ENCODE results near the gene COA8.
"Not testable (repeated sequence)": the region's sequence is repeated elsewhere in the genome, so short reads cannot be mapped to it uniquely, and the experiment has no call there.

COA8 gene

GRCh38 chr14:103521951-103522563, 40.7 kb upstream of the COA8 start:
- peak overlapping the region; percentile 74 for H3K4me3 ChIP-seq
- DNase-seq (ENCODE audit: low spot score), result peak; percentile 81
- H3K27ac ChIP-seq, result peak overlapping the region; percentile 76 to 96
- TF ChIP-seq CTCF (IDR thresholded peaks at IDR 0.05), result no peak

DNA sequence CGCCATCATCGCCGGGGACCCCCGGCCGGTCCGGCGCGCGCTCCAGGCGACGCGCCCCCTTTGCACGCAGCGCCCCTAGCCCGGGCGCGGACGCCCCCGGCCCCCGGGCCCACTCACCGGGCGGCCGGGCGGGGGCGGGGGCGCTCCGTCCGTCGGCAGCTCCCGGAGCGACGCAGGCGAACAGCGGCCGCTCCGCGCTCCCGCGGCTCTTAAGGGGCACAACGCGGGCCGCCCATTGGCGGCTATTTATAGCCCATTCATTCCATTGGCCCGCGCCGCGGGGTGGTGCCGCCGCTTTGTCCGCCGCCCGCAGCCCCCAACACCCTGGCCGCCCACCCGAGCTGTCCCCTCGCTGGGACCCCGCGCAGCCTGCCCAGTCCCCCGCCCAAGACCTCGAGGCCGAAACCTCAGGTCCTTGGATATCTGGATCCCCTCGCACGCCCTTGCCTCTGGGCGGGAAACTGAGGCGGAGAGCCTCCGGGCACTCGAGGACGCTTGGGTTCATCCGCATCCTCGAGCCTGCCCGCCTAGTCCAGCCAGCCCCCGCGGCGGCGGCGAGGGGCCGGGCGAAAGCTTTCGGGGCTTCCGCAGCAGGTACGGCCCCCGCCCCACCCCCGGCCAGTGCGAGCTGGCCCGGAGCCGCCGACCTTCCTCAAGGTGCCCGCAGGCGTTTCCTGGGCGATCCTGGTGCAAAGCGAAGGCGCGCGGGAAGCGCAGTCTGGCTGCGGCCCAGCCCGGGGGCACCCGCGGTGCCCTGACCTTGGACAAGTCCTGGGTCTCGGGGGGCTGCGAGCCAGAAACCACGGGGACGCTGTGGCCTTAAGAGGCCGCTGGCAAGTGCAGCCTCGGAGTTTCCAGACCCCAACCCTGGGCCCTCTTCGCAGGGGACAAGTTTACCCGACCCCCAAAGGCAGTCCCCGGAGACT, 39.8 kb upstream of the COA8 start, which contains the start of gene CKB:
Gene CKB, minus strand, starts transcription at position 182 of the 926 bp plus-strand sequence. CDS start 337 bp downstream, outside the sequence.
- no peak for TF ChIP-seq CTCF (IDR thresholded peaks at IDR 0.05)
- peak; percentile 76 for DNase-seq (ENCODE audit: low spot score)
- peak within 1 kb of the TSS; percentile 76 to 96 for H3K27ac ChIP-seq
- peak within 1 kb of the TSS; percentile 74 for H3K4me3 ChIP-seq

DNA sequence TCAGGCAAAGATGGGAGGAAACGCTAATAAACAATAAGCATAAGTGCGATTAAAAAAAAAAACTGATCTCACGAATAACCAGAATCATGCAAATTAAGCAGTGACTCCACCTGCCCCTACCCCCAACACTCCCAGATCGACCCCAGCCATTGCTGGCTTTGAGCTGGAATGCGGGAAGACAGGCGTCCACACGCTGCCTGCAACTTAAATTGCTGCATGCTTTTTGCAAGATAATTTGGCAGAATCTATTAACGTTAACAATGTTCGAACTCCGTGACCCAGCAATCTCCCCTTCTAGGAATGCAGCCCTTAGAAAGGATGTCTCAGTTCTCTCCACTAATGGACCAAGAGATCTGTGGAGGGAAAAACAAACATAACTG, 39.2 kb upstream of the COA8 start:
- no peak overlapping the region for H3K4me3 ChIP-seq
- no peak for TF ChIP-seq CTCF (IDR thresholded peaks at IDR 0.05)
- no peak for DNase-seq (ENCODE audit: low spot score)
- no peak overlapping the region for H3K27ac ChIP-seq

DNA sequence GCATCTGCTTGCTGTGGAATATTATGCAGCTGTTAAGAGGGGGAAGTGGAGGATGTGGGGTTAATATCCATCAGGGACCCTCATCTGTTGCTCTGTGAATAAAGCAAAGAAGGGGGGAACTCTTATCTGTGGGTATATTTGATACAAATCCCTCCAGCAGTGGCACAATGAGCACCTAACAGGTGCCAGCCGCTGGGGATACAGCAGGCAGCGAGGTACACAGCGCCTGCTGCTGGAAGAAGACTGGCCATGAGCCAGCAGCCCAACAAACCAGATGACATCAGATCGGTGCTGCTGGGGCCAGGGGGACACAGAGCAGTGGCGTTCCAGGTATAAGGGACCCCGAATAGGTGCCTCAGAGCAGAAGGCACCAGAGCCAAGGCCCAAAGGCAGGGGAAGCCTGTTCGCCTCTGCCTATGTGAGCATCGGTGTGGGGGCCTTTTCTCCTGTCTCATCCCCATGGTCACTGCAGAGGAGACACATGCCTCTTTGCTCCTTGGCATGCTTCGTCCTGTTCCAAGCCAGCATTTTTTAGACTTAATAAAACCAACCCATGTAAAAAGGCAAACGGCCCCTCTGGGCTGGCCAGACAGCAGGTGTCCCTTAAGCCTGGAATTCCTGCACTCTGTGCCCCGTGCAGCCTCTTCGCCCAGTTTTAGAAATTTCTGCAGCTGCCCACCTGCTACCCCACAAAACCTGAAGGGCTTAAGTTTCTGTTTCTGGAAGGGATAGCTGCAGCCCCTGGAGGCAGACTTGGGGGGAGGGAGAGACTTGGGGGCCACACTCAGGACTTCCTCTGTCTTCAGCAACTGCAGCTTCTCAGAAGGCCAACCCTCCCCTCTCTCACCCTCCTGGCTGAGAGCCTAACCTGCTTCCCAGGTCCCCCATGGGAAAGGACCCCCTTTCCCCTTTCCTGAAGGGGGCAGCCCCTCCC, 38.5 kb upstream of the COA8 start:
- DNase-seq (ENCODE audit: low spot score), result peak; percentile 68
- H3K27ac ChIP-seq, result no peak overlapping the region
- H3K4me3 ChIP-seq, result no peak overlapping the region
- TF ChIP-seq CTCF (IDR thresholded peaks at IDR 0.05), result no peak

DNA sequence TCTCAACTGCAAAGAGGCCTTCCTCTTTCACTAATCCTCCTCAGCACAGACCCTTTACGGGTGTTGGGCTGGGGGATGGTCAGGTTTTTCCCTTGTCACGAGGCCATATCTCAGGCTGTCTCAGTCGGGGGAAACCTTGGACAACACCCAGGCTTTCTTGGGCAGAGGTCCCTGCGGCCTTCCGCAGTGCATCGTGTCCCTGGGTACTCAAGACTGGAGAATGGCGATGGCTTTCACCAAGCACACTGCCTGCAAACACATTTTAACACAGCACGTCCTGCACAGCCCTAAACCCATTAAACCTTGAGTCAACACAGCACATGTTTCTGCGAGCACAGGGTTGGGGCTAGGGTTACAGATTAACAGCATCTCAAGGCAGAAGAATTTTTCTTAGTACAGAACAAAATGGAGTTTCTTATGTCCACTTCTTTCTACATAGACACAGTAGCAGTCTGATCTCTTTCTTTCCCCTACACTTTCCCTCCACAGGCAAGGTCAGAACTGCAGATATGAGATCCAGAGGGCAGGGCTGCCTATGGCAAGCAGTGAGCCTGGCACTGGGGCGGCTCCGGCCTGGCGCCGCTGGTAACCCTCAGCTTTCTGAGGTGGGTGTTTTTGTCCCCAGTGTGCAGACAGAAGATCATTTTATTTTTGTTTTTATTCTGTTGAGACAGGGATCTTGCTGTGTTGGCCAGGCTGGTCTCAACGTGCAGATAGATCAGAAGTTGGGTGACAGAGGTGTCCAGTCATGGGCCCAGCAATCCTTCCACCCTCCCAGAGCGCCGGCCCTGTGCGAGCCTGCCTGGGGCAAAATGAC, 37.1 kb upstream of the COA8 start:
- not testable (repeated sequence) for H3K27ac ChIP-seq; DNase-seq (ENCODE audit: low spot score); H3K4me3 ChIP-seq

DNA sequence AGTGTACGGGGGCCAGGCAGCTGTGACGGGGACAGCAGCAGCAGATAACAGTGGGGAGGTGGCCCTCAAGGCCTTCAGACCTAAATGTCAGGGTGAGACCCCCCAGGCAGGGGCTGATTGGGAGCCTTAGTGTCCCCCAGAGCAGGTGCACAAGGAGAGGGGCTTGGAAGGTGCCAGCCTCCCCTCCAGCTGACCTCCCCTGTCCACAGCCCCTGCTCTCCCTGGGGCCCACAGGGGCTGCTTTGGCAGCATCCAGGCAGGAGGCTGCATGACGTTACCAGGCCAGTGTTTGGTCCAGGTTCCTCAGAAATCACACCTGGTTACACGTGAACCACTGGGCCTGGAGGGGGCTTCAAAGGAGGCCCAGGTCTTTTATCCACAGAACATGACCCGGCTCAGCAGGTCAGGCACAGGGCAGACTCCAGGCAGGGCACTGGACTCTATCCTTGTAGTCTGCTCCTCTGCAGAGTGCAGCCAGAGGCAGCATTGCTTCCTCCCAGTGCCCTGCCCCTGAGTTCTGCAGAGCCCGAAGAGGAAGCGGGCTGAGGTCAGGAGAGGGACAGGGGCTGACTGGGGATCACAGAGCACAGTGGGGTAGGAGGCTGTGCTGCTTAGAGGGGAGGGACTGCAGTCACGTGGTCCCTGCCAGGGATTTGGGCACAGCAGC, 36.4 kb upstream of the COA8 start:
- no peak for TF ChIP-seq CTCF (IDR thresholded peaks at IDR 0.05)
- DNase-seq (ENCODE audit: low spot score), result no peak
- Histone ChIP-seq H3K27ac (peak overlapping the region in 1 of 2 donors; percentile 94), H3K4me3 (no peak overlapping the region)

Data from coronary artery (tissue), 2 donors.